Stomach (tissue), 9 donors: ENCODE measurements around the gene GALNT8. TPM values are rescaled to one million over a fixed set of nuclear protein-coding genes. Genes with fewer than 3 reads are reported as not detected.
"Not testable (repeated sequence)": the region's sequence is repeated elsewhere in the genome, so short reads cannot be mapped to it uniquely, and the experiment has no call there.

ENCODE experiments used
- DNase-seq, 2 donors: peaks; one replicate each; pipeline versions ENCODE4 v3.0.0 to v3.0.0-alpha.2; 2013 to 2019
- H3K27ac ChIP-seq, 5 donors: fragments of 200-600 bp in 4 of 5; sonication (generic) in 4 of 5; one replicate each; pipeline ENCODE4 v1.5.1; 2013 to 2019; ENCODE audit warnings: mild to moderate bottlenecking in 1 of 5, moderate library complexity in 1 of 5
- H3K27me3 ChIP-seq, 3 donors: fragments of 200-600 bp; sonication (generic); one replicate each; pipeline ENCODE4 v1.5.1; 2017 to 2019; ENCODE audit warnings: mixed run types in 1 of 3
- H3K36me3 ChIP-seq, 4 donors: fragments of 200-600 bp; sonication (generic); 1 replicate in 3 of 4; 2 replicates in 1 of 4; pipeline ENCODE4 v1.5.1; 2016 to 2019
- H3K4me1 ChIP-seq, 4 donors: fragments of 200-600 bp; sonication (generic); one replicate each; pipeline ENCODE4 v1.5.1; 2016 to 2019
- H3K4me3 ChIP-seq, 4 donors: fragments of 200-600 bp; sonication (generic) in 3 of 4; one replicate each; pipeline ENCODE4 v1.5.1; 2016 to 2019; ENCODE audit warnings: mild to moderate bottlenecking in 1 of 4
- H3K9me3 ChIP-seq, 4 donors: fragments of 200-600 bp; sonication (generic); one replicate each; pipeline ENCODE4 v1.5.1; 2016 to 2019
- CTCF ChIP-seq, 7 experiments: fragments of 450-650 bp in 4 of 7; fragments of 200-600 bp in 3 of 7; sonication (generic) in 3 of 7; IDR thresholded peaks; one replicate each; pipeline ENCODE4 v1.5.1; 2016 to 2019; ENCODE audit warnings: antibody characterized with exemption in 7 of 7, control low read depth in 2 of 7, mild to moderate bottlenecking in 1 of 7
- EP300 ChIP-seq: sonication (generic); formaldehyde crosslinking; IDR thresholded peaks from one replicate; pipeline ENCODE4 v1.6.1; 2017; ENCODE audit warnings: antibody characterized with exemption
- POLR2A ChIP-seq, 4 donors: fragments of 450-650 bp; IDR thresholded peaks; one replicate each; pipeline ENCODE4 v1.6.1; 2016; ENCODE audit warnings: antibody characterized with exemption in 4 of 4, control low read depth in 2 of 4, mild to moderate bottlenecking in 1 of 4, moderate library complexity in 1 of 4
- POLR2AphosphoS5 ChIP-seq, 3 donors: sonication (generic); formaldehyde crosslinking; IDR thresholded peaks; one replicate each; pipeline ENCODE4 v1.6.1; 2016; ENCODE audit warnings: antibody characterized with exemption in 3 of 3
- WGBS, 5 donors: extraction: QIAGEN DNeasy Blood & Tissue Kit in 3 of 5; methylation state at CpG; one replicate each; pipeline versions ENCODE4 v1.1.5 to v1.1.7; 2013 to 2018; 5-methylcytosine and 5-hydroxymethylcytosine counted together
- intact Hi-C: fragments of 100-400 bp; cut with DNase I; formaldehyde crosslinking; loops from one replicate; pipeline ENCODE4 v1.15.1; 2023; ENCODE audit warnings: low total_unique reads
- polyA plus RNA-seq, 3 donors: library from polyadenylated mRNA; stranded (reverse); fragments of 200-250 nt; gene quantifications; one replicate each; pipeline ENCODE4 v1.2.3, GENCODE V29; 2013
- total RNA-seq, 5 donors: library from RNA; depleted of rRNA; stranded (reverse); fragments of >200 nt; gene quantifications; one replicate each; pipeline versions ENCODE4 v1.1.0 to v1.2.3, GENCODE V29; 2014 to 2016
- donor health status: healthy with polysubstance abuse.
- donor health status: Bipolar disorder and iron deficiency.
- donor health status: healthy.

GALNT8 gene
- total and polyA plus RNA-seq, 8 donors: 0.28 to 19.7 (median 1.0) TPM; not detected in 2

- no peaks in the 10 kb centered on the region for H3K27me3 ChIP-seq
- no peak overlapping the region for H3K4me3 ChIP-seq
- 81 to 93% (median 86%) methylated on average over 4 of the region's 4 CpGs for WGBS, 5 donors
- peaks cover 0 to 1% (median 0%) of the 10 kb centered on the region in 4 donors for H3K9me3 ChIP-seq
- no peak overlapping the region for H3K27ac ChIP-seq
- intact Hi-C loops: no loop called here
- H3K36me3 ChIP-seq: no peaks in the 10 kb centered on the region
- TF ChIP-seq CTCF (IDR thresholded peaks at IDR 0.05) (no peak), POLR2A (IDR thresholded peaks at IDR 0.05) (no peak), EP300 (no peak), POLR2AphosphoS5 (IDR thresholded peaks at IDR 0.05) (no peak)
- no peak for DNase-seq
- no peaks in the 10 kb centered on the region for H3K4me1 ChIP-seq
These were observed 22.8 kb downstream of the GALNT8 start for GRCh38 chr12:4743046-4743445.

GRCh38 chr12:4744709-4745108, 24.5 kb downstream of the GALNT8 start:
- no peak for DNase-seq
- Histone ChIP-seq H3K36me3 (no peaks in the 10 kb centered on the region), H3K4me1 (no peaks in the 10 kb centered on the region), H3K27ac (no peak overlapping the region), H3K9me3 (peaks cover 0 to 7% (median 2%) of the 10 kb centered on the region in 4 donors), H3K4me3 (no peak overlapping the region), H3K27me3 (no peaks in the 10 kb centered on the region)
- intact Hi-C loops: no loop called here
- TF ChIP-seq POLR2AphosphoS5 (IDR thresholded peaks at IDR 0.05) (no peak), POLR2A (IDR thresholded peaks at IDR 0.05) (no peak), CTCF (IDR thresholded peaks at IDR 0.05) (no peak), EP300 (no peak)

GRCh38 chr12:4745249-4745648, 25.0 kb downstream of the GALNT8 start:
- no peaks in the 10 kb centered on the region for H3K27me3 ChIP-seq
- H3K27ac ChIP-seq: no peak overlapping the region
- H3K36me3 ChIP-seq: no peaks in the 10 kb centered on the region
- DNase-seq: no peak
- WGBS, 5 donors: 86 to 93% (median 88%) methylated on average over 6 of the region's 6 CpGs
- peaks cover 0 to 7% (median 2%) of the 10 kb centered on the region in 4 donors for H3K9me3 ChIP-seq
- TF ChIP-seq POLR2AphosphoS5 (IDR thresholded peaks at IDR 0.05) (no peak), CTCF (IDR thresholded peaks at IDR 0.05) (no peak), POLR2A (IDR thresholded peaks at IDR 0.05) (no peak), EP300 (no peak)
- H3K4me1 ChIP-seq: no peaks in the 10 kb centered on the region
- no peak overlapping the region for H3K4me3 ChIP-seq
- intact Hi-C loops: no loop called here

- H3K4me1 ChIP-seq, H3K27me3 ChIP-seq, H3K4me3 ChIP-seq, DNase-seq, intact Hi-C loops, H3K9me3 ChIP-seq, H3K36me3 ChIP-seq, H3K27ac ChIP-seq: not testable (repeated sequence)
- 70 to 96% (median 88%) methylated on average over 1 of the region's 1 CpG for WGBS, 5 donors
These were observed 31.5 kb downstream of the GALNT8 start for GRCh38 chr12:4751654-4752053.

GRCh38 chr12:4762773-4763172, 42.6 kb downstream of the GALNT8 start:
- H3K27ac ChIP-seq: no peak overlapping the region
- no peaks in the 10 kb centered on the region for H3K9me3 ChIP-seq
- no peaks in the 10 kb centered on the region for H3K36me3 ChIP-seq
- TF ChIP-seq CTCF (IDR thresholded peaks at IDR 0.05) (no peak), POLR2A (IDR thresholded peaks at IDR 0.05) (no peak), EP300 (no peak), POLR2AphosphoS5 (IDR thresholded peaks at IDR 0.05) (no peak)
- no peak overlapping the region for H3K4me3 ChIP-seq
- H3K4me1 ChIP-seq: no peaks in the 10 kb centered on the region
- WGBS, 5 donors: 79 to 87% (median 84%) methylated on average over 7 of the region's 7 CpGs
- H3K27me3 ChIP-seq: no peaks in the 10 kb centered on the region
- intact Hi-C loops: no loop called here
- no peak for DNase-seq
